CD4-positive, alpha-beta T cell treated with Interferon gamma for 1 hour (primary cell): ENCODE data around the gene CTRB2.

Source experiments
- DNase-seq: peaks from one replicate; pipeline ENCODE4 v3.0.0-alpha.2; 2020

Gene CTRB2

GRCh38 chr16:75203667-75204409 lies 3.1 kb downstream of the CTRB2 start:
- DNase-seq: no peak

- DNase-seq: no peak
These were observed 3.9 kb downstream of the CTRB2 start for GRCh38 chr16:75203096-75203495.

GRCh38 chr16:75202069-75202590 lies 4.8 kb downstream of the CTRB2 start:
- no peak for DNase-seq

- no peak for DNase-seq
These were observed 8.8 kb downstream of the CTRB2 start for GRCh38 chr16:75198135-75198600.

GRCh38 chr16:75197522-75198134 lies 9.3 kb downstream of the CTRB2 start:
- no peak for DNase-seq

GRCh38 chr16:75196836-75197235 lies 10.1 kb downstream of the CTRB2 start:
- no peak for DNase-seq

- no peak for DNase-seq
These were observed 10.9 kb downstream of the CTRB2 start for GRCh38 chr16:75195811-75196790.

- no peak for DNase-seq
These were observed 13.1 kb downstream of the CTRB2 start for GRCh38 chr16:75193730-75194444.

- DNase-seq: no peak
These were observed 13.7 kb downstream of the CTRB2 start for GRCh38 chr16:75193265-75193650.

GRCh38 chr16:75192606-75193264 lies 14.2 kb downstream of the CTRB2 start:
- DNase-seq: no peak

- no peak for DNase-seq
These were observed 17.2 kb downstream of the CTRB2 start for GRCh38 chr16:75189638-75190245.

- DNase-seq: no peak
These were observed 18.0 kb downstream of the CTRB2 start for GRCh38 chr16:75188832-75189477.

GRCh38 chr16:75181630-75182029 lies 25.3 kb downstream of the CTRB2 start:
- DNase-seq: no peak

GRCh38 chr16:75179208-75179607 lies 27.8 kb downstream of the CTRB2 start:
- no peak for DNase-seq

- no peak for DNase-seq
These were observed 30.0 kb downstream of the CTRB2 start for GRCh38 chr16:75176926-75177325.

GRCh38 chr16:75175074-75175473 lies 31.9 kb downstream of the CTRB2 start:
- DNase-seq: no peak

- no peak for DNase-seq
These were observed 34.4 kb downstream of the CTRB2 start for GRCh38 chr16:75172578-75172977.

GRCh38 chr16:75169899-75170405 lies 37.0 kb downstream of the CTRB2 start:
- DNase-seq: no peak

- no peak for DNase-seq
These were observed 46.6 kb downstream of the CTRB2 start for GRCh38 chr16:75160386-75160785.
